Measurements from ENCODE around the gene LAIR1. TPM values are rescaled to one million over a fixed set of nuclear protein-coding genes. Genes with fewer than 3 reads are reported as not detected.

LAIR1 gene
- total RNA-seq, 4 donors from 2014 or later, result 0.57 to 11.4 (median 6.1) TPM

DNA sequence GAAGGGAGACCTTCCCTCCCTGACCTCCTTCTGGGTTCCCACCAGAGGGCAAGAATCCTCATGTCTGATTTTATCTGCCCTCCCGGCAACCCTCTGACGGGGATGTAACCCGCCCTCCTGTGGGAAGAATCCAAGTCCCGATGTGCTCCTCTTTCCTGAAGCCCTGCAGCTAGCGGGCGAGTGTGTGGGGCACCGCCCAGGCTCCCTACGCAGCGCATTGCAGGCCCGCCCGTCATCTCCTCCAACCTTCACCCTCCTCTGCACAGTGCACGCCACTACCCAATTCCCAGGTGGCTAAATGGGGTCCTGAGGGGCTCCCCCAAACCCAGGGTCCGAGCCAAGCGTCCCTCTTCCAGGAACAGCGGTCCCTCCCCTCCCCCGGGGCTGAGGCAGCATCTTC lies 7.3 kb downstream of the LAIR1 start:
- DNase-seq, result no peak
- Histone ChIP-seq H3K4me1 (no peaks in the 10 kb centered on the region), H3K27ac (no peak overlapping the region), H3K4me3 (no peak overlapping the region), H3K27me3 (peaks cover 0 to 6% (median 0%) of the 10 kb centered on the region in 4 donors), H3K36me3 (no peaks in the 10 kb centered on the region), H3K9me3 (no peaks in the 10 kb centered on the region)
- intact Hi-C loops (cut with DNase I), result no loop called here
- no peak for TF ChIP-seq POLR2A (IDR thresholded peaks at IDR 0.05)
- TF ChIP-seq, protein P1, sequence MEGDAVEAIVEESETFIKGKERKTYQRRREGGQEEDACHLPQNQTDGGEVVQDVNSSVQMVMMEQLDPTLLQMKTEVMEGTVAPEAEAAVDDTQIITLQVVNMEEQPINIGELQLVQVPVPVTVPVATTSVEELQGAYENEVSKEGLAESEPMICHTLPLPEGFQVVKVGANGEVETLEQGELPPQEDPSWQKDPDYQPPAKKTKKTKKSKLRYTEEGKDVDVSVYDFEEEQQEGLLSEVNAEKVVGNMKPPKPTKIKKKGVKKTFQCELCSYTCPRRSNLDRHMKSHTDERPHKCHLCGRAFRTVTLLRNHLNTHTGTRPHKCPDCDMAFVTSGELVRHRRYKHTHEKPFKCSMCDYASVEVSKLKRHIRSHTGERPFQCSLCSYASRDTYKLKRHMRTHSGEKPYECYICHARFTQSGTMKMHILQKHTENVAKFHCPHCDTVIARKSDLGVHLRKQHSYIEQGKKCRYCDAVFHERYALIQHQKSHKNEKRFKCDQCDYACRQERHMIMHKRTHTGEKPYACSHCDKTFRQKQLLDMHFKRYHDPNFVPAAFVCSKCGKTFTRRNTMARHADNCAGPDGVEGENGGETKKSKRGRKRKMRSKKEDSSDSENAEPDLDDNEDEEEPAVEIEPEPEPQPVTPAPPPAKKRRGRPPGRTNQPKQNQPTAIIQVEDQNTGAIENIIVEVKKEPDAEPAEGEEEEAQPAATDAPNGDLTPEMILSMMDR (IDR thresholded peaks at IDR 0.05), result no peak
- WGBS, 2 donors, result 60 to 80% methylated on average over 8 to 9 of the region's 16 CpGs

DNA sequence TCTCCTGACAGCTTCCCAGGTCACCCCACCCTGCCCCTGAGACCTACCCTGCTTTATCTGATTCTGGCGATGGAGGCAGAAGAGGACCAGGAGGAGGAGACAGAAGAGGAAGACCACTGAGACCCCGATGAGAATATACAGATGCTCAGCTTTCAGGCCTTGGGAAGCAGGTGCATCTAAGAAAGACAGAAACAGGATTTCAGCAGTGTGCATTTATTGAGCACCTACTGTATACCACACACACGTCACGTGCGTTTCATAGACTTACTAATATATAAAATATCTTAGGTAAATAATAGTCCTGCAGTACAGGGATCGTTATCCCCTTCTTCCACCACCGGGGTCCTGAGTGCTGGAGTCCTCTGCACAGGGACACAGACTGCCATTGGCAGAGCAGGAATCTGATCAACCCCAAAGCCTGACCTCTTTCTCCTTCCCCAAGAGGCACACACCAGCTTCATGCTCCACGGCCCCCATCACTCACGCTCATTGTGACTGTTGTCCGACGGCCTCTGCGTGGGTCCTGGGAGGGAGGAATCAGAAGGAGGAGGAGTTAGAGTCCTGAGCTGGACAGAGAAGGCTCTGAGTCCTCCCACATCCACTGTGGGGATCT lies 8.2 kb downstream of the LAIR1 start:
- Histone ChIP-seq H3K36me3 (no peaks in the 10 kb centered on the region), H3K27ac (no peak overlapping the region), H3K4me1 (no peaks in the 10 kb centered on the region), H3K9me3 (no peaks in the 10 kb centered on the region), H3K4me3 (no peak overlapping the region), H3K27me3 (peaks cover 0 to 6% (median 0%) of the 10 kb centered on the region in 4 donors)
- TF ChIP-seq, protein P1 (IDR thresholded peaks at IDR 0.05), result no peak
- TF ChIP-seq POLR2A (IDR thresholded peaks at IDR 0.05), result no peak
- WGBS, 2 donors, result 71 to 81% methylated on average over 10 to 12 of the region's 12 CpGs
- intact Hi-C loops (cut with DNase I), result no loop called here
- DNase-seq, result no peak

DNA sequence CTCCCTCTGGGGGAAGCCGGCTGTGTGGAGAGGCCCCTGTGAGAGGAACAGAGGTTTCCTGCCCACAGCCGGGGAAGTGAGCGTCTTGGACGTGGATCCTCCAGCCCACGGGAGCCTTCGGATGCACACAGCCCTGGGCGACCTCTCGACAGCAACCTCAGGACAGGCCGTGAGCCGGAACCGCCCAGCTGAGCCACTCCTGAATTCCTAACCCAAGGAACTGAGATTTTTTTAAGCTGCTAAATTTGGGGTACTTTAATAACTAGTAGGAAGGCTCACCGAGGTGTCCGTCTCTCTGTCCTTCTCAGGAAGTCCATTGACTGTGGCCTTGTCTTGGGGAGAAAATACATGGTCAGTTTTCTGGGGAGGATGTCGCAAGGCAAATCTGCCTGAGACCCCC lies 9.1 kb downstream of the LAIR1 start:
- intact Hi-C loops (cut with DNase I), result no loop called here
- Histone ChIP-seq H3K27me3 (peaks cover 0 to 6% (median 0%) of the 10 kb centered on the region in 4 donors), H3K4me3 (no peak overlapping the region), H3K36me3 (no peaks in the 10 kb centered on the region), H3K27ac (no peak overlapping the region), H3K9me3 (no peaks in the 10 kb centered on the region), H3K4me1 (no peaks in the 10 kb centered on the region)
- WGBS, 2 donors, result 66 to 88% methylated on average over 3 to 6 of the region's 14 CpGs
- no peak for DNase-seq
- TF ChIP-seq POLR2A (IDR thresholded peaks at IDR 0.05), result no peak
- TF ChIP-seq, protein P1 (IDR thresholded peaks at IDR 0.05), result no peak

DNA sequence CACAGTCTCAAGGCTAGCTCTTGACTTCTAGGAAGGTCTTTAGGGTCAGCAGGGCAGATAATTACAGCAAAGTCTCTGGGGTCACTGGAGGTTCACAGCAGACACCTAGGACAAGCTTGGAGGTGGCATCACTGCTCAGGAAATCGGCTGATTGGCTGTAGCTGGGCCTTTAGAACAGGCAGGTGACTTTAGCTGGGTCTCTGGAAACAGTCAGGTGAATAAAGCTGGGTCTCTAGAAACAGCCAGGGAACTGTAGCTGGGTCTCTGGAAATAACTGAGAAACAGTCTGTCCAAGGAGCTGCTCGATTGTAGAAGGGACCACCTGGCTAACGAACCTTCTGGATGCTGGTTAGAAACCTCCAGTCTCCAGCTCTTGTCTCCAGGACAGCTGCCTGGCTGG lies 10.0 kb downstream of the LAIR1 start:
- intact Hi-C loops (cut with DNase I), result no loop called here
- no peaks in the 10 kb centered on the region for H3K9me3 ChIP-seq
- H3K36me3 ChIP-seq, result no peaks in the 10 kb centered on the region
- WGBS, 2 donors, result 42 to 49% methylated on average over 3 of the region's 3 CpGs
- DNase-seq, result no peak
- no peak overlapping the region for H3K4me3 ChIP-seq
- peaks cover 0 to 6% (median 0%) of the 10 kb centered on the region in 4 donors for H3K27me3 ChIP-seq
- no peak for TF ChIP-seq POLR2A (IDR thresholded peaks at IDR 0.05)
- TF ChIP-seq, protein P1 (IDR thresholded peaks at IDR 0.05), result no peak
- no peak overlapping the region for H3K27ac ChIP-seq
- no peaks in the 10 kb centered on the region for H3K4me1 ChIP-seq

DNA sequence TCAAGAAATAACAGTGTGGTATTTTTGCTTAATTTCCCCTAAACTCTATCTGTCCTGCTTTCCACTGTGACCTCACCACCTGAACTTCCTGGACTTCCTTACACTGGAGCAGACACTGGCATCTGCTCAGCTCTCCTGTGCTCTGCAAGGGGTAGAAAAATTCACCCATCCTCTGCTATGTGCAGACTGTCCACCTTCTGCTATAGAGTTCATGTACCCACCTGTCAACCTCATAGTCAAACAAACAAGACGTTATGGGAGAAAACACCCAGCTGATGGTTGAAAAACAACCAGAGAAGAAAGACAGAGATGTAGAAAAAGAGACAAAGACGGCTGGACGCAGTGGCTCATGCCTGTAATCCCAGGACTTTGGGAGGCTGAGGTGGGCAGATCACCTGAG lies 12.2 kb downstream of the LAIR1 start:
- intact Hi-C loops (cut with DNase I), result no loop called here
- Histone ChIP-seq H3K36me3 (no peaks in the 10 kb centered on the region), H3K4me3 (no peak overlapping the region), H3K4me1 (no peaks in the 10 kb centered on the region), H3K27ac (no peak overlapping the region), H3K9me3 (no peaks in the 10 kb centered on the region), H3K27me3 (peaks cover 0 to 9% (median 0%) of the 10 kb centered on the region in 4 donors)
- WGBS, 2 donors, result 18 to 30% methylated on average over 3 of the region's 3 CpGs
- no peak for DNase-seq
- TF ChIP-seq POLR2A (IDR thresholded peaks at IDR 0.05), result no peak
- TF ChIP-seq, protein P1 (IDR thresholded peaks at IDR 0.05), result no peak
